ENCODE data around the gene F2RL2.

The F2RL2 gene, protein sequence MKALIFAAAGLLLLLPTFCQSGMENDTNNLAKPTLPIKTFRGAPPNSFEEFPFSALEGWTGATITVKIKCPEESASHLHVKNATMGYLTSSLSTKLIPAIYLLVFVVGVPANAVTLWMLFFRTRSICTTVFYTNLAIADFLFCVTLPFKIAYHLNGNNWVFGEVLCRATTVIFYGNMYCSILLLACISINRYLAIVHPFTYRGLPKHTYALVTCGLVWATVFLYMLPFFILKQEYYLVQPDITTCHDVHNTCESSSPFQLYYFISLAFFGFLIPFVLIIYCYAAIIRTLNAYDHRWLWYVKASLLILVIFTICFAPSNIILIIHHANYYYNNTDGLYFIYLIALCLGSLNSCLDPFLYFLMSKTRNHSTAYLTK

DNA sequence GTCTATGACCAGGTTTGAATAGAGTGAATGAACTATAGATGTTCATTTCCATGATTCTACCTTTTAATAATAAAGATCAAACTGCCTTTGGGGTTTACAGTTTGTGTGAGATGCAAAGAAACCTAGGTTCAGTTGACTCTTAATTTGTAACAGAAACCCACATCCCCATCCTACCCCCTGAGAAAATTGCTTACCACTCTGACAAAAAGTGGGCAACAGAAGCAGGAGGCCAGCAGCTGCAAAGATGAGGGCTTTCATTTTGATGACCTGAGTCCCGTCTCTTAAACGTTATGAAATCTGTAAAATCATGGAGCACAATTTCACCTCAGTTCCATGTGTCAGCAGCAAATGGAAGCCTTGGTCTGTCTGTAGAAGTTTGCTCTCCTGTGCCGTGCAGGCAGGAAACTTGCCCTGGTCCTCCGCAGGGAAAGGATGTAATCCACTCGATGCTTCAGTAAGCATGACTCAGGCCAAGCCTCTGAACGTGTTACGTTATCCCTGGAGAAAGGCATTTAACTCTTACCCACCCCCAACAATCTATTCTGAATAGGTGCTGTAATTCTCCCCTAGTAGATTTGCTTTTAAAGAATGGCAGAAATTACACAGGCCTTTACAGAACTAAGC is at the start of gene F2RL2:
Gene F2RL2 (minus strand): TSS at position 431 of the 624 bp plus-strand sequence. CDS start 173 bp downstream, at position 258.
- DNase-seq, result no peak

DNA sequence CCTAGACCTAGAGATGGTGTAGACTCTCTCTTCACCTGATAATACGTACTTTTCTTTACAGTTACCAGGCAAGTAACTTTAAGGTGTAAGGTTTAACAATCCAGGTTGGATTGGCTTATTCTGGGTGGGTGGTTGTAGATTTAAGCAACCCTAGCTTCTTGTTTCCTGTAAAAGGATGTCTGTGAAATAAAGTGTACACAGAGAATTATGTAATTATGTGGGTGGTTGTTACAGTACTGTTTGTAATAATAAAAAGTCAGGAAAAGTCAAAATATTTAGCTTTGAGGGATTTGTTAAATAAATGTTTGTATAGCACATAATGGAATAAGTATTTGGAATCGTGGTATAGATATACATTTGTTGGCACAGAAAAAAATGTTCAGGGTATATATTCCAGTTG is 49.0 kb upstream of the F2RL2 start:
- no peak for DNase-seq

DNA sequence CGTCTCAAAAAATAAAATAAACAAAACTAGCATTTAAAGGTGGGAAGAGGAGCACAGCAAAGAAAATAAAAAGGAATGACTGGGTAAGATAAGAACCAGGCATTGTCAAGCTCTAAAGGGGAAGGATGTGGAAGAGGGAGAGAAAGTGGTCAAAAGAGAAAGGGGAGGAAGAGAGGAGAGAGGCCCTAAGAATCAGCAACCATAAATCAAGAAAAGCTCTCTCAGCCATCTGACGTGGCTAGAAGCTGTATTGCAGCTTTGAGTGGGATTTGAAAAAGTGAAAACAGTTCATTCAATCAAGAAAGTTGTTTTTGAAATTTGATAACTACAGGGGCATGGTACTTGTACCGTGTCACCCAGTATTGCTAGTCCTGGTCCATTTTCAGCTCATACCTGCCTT is 47.3 kb upstream of the F2RL2 start:
- DNase-seq, result no peak

DNA sequence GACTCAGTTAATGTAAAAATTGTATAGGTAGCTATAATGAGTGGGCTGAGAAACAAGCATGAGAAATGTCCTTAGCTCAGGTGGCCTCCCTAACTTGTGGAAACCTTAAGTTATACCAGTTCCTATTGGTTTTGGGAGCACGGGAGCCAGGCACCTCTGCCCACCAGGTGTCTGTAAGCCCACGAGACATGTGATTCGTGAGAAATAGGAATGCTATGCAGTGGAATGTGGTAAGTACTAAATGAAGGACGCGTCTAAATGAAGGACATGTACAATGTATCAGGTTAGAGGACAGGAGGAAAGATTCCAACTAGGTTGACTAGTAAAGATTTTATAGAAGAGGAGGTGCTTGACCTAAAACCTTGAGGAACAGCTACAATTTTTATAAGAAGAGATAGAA is 46.0 kb upstream of the F2RL2 start:
- no peak for DNase-seq

DNA sequence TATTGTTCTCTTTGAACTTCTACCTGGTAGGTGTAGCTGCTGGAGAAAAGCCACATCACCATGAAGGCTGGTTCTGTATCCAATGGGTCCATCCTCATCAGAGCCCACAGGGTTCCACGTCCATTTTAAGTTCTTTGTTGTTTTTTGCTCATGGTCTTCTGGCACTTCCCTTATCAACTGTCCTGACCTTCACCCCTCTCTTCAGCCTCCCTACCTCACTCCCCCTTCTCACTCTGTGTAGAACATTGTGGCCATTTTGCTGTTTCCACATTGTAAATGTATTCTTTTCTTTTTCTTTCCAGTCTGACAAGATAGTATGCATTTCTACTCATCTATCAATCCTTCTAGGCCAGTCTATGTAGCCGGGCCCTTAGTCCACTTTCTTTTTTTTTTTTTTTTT is 44.3 kb upstream of the F2RL2 start:
- no peak for DNase-seq

DNA sequence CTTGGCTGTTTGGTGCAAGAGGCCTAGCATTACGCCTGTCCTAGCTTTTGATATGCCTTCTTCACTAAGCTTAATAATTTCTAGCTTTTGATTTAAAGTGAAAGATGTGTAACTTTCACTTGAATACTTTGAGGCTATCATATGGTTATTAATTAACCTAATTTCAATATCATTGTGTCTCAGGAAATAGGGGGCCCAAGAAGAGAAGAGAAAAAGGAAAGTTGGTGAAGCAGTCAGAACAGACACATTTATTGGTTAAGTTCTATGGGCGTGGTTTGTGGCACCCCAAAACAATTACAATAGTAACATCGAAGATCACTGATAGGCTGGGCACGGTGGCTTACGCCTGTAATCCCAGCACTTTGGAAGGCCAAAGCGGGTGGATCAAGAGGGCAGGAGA is 40.9 kb upstream of the F2RL2 start:
- no peak for DNase-seq

DNA sequence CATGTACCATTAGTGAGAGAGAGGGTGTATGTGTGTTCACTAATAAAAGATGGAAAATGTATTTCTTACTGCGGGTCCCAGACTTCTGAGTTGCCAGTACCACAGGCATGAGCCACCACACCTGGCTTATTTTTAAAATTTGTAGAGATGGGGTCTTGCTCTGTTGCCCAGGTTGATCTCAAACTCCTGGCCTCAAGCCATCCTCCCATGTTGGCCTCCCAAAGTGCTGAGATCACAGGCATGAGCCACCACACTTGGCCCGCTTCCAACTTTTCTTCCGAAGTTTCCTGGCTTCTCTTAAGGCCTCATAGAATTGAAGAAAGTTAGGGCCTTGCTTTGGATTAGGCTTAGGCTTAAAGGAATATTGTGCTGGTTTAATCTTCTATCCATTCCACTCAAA is 40.4 kb upstream of the F2RL2 start:
- DNase-seq, result no peak

DNA sequence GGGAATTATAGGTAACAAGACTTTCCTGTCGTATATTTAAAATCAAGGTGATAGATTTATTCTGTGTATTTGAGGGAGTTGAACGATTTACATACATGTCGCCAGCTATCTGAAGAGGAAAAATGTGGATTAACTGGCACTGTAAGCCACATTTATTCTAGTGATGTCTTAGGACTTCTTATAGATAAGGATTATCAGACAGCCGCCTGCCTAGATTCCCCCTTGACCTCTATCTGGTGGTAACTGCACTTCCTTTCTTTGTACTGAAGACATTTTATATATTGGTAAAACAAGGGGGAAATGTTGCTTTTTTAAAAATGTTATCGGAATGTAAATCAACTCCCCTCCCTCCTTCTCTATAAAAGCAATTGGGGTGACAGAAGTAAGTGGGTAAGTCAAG is 39.3 kb upstream of the F2RL2 start:
- DNase-seq, result no peak

DNA sequence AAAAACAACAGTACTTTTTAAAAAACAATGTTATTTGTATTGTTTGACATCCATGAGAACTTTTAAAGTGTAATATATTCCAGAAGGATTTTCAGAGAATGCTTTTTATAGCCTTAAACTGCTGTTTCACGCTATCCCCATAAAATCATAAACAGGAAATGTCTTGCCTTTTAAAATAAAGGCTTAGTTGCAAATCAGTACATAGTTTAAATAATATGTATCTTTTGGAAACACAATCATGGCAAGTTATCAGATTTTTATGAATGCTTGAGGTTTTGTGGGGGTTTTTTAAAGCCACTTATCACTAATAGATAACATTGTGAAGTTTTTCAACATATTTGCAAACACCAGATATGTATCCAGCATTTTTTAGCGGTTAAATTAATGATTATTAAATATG is 37.2 kb upstream of the F2RL2 start:
- DNase-seq, result no peak

DNA sequence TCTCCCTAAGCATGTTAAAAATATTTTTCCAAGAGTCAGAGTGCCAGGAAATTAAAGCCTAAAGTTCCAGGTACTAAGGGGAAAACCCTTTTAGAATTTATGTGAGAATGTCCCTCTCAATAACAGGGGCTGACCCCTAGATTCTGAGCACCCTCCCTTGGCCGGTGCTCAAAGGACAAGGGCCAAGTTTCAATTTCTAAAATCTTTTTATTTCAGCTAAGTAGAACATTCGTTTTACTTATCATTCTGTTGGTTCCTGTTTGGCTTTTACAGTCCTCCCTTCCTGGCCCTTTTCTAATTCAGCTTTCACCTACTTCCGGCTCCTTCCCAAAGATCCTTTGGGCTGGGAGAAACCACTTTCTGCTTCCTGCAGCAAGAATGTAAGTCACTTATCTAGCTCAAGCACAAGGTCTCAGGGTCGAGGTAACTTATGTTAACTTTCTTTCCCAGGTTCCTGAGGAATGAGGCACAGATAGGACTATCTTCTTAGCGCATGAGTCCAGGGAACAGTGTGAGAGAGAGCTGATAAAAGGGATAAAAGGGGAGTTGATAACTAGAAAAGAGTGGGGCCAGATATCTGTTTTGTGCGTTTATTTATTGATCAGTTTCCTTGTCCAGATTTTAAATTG is 34.6 kb upstream of the F2RL2 start:
- no peak for DNase-seq

DNA sequence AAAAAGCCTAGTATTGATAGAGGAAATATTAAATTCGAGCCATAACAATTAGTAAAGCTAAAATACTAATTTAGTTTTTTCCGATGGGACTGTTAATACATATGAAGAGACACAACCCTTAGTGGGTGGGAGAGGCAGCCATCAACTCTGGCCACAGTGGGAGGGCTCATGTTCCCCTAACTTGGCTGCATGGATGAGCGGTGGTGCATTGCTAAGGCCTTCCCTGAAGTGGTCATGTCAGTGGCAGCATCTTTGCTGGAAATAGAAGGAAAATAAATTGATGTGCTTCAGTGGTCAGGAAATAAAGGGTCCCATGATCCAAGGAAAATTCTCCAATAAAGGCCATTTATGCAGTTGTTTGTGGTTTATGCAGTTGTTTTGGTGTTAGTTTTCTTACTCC is 33.9 kb upstream of the F2RL2 start:
- DNase-seq, result no peak

DNA sequence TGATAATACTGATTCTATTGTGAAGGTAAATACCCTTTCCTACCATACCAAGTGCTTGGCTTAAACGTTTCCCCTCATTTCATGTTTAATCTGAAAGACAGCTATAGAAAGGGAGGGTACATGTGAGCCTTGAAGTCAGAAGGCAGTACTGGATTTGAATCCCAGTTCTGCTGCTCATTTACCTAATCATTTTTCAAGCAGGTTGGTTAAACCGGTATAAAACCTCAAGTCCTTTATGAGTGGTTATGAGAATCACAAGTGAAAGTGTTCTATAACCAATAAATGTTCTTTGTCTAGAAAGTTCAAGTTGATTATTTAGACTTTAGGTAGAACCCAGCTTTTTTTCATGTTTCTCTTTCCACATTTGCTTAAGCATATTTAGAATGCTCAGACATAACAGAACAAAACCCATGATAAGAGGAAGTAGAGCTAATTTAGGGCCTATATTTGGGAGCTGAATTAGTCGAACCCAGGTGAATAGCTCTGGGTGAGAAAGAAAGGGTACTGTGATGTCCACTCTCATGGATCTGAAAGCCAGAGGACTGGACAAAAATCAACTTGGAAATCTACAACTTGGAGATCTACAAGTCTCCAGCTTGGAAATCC is 29.7 kb upstream of the F2RL2 start:
- no peak for DNase-seq

DNA sequence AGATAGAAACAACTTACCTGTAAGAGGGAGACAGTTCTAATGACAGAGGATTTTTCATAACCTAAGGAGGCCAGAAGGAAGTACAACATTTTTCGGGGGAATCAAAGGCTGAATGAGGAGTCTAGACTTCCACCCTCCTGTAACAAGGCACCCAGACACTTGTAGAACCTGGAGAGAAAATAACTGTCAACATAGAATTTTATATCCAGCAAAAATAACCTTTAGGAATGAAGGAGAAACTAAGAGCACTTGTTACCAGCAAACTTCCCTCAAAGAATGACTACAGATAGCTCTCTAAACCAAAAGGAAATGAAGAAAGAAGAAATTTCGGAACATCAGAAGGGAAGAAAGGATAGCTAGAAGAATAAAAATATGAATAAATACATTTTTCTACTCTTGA is 25.9 kb upstream of the F2RL2 start:
- DNase-seq, result no peak

DNA sequence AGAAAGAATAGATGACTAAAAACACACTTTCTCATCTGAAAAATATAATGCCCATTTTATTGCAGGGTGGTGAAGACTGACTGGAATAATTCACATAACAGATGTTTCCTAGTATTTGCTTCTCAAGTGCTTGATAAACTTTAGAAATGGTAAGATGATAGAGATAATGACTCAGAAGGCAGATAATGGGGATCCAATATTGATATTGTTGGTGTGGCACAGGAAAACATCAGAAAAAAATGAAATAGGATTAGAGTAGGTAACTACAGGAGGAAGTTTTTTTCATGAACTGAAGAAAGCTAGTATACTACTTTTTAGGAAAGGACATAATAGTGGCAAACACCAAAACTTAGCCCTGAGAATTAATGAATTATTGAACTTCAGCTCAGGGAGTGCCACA is 20.2 kb upstream of the F2RL2 start:
- DNase-seq, result no peak

DNA sequence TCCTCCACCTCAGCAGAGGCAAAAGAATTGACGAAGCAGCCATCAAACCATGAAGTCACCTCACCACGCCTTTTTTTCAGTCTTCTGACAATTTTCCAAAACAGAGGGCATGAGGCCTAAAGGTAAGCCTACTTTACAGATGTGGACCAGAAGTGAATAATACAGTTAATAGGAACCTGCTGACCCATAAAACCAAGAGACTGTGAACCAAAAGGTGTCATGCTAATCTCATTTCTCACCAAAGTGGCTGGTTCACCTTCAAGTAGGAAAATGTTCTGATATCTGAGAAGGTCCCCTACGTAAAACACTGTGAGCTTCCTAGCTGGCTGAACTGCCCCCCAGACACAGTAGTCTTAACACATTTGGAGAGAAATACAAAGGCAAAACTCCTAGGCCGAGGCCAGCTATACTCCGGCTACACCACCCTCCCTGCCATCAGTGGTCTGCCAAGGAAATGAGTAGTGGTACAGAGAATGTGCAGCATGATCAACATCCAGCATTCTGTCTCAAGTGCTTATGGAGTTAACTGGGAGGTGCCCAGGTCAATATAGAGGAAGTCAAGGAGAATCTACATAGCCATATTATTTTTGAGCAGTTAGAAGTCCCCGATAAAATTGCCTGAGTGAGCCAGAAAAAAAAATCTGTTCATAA is 19.3 kb upstream of the F2RL2 start:
- no peak for DNase-seq

DNA sequence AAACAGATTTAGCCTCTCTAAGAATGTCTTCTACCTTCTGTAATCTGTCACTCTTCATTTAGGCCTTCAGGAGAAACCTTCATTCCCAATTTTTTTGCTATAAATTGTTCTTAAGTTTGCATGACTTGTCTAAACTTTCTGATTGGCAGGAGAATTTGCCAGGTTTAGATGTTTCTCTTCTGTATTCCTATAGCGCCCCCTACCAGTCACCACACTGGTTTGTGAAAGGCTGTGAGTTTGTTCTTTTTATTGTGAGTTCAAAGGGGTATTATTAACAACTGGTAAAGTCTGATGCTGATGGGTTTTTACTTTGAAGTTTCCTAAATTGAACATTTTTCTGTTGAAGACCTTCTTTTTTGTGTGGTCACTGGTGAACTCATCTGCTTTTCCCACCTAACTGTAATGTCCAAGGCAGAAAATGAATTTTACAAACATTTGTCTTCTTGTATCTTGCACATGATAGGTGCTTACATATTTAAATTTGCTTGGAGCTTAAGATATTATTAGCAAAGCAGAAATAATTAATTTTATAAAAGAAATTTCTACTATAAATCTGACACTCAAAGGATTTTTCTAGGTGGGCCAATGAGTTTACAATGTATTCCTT is 18.4 kb upstream of the F2RL2 start:
- DNase-seq, result peak; percentile 71 to 76

DNA sequence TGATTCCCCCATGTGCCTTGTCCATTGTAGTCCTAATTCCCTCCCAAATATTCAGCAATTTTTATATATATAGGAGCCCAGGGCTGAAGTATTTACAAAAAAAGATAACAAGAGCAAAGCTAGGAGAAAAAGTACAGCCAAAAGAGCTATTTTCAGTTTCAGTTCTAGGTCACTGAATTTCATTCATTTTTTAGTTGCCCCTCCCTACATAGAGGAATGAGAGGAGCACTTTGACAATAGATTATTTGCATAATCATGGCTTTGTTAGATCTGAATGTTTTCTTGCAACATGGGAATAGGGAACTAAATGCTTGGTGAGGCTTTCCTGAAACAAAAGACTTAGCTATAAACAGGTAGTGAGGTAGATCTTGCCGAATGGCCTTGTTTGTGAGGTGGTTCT is 15.3 kb upstream of the F2RL2 start:
- DNase-seq, result no peak

DNA sequence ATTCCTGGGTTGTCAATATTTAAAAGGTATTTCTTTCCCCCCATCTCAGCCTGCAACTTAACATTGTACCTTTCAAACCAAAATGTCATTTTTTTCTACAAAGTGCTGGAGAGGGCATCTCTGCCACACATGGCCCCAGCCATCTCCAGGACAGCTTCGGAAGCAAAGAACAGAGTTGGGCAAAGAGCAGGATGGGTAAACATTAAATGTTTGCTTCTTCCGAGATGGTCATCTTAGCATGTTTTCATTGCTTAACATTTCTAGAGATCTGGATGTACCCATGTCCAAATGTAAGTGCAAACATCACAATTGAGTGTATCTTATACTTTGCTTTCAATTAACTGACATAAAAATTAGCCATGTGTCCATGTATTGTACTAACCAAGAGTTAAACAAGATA is 14.3 kb upstream of the F2RL2 start:
- DNase-seq, result no peak

DNA sequence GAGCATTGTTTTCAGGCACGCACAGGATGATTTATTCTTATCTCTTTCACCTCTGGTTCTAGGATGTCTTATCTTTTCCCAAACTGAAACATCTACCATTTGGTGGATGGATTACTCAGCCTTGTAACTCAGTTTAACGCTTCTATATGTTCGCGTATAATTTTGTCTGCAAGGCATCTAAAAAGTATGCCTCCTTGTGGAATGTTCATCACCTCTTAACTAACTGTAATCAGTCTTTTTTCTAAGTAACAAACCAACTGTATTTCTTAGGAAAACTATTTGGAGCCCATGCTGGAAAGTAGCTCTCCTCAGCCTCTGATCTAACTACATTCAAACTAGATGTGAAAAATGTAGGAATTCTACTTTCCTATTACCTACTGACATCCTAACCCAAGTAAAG is 11.5 kb upstream of the F2RL2 start:
- no peak for DNase-seq

DNA sequence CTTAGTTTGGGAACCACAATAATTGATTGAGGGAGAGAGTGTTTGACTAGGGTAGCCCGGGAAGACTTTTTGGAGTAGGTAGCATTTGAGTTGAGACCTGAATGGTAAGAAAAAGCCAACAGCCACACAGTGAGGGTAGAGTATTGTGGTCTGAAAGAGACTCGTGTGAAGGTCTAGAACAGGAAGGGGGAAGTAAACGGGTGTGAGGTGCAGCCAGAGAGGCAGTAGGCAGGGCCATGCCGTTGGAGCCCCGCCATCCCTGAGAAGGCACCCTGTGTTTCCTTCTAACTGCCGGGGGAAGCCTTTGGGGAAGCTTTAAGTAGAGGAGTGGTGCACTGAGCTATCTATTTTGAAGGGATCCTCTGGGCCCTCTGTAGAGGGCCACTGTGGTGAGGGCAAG is 3.5 kb upstream of the F2RL2 start:
- DNase-seq, result no peak

DNA sequence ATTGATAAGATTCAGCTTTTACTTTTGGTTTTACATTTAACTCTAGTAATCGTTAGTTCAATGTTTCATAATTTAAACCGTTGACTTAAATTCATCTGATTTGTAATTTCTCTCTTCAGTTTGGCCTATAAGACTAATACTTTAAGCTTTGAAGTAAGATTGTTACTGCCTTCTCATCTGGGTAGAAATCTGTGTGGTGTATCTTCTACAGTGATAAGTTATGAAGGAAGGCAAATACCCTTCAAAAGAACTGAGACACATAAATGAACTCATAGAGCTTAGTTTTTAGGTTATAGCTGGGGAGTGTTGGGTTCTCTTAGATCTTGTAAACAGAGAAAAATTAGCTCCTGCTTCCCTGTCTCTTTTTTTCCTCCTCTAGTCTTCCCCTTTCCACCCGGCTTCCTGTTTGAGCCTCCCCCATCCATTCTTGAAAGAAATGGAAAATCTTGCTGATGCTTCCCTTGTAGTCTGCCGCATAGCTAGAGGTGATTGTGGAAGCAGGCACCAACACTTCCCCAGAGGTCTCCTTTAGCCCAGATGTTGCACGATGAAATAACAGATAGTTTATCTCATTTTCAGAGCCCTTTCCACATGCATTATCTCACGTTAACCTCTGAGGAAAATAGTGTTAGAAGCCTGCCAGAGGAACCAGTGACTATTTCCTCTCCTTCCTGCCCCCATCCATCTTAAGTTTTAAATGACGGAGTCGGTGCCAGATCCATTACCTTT is 2.0 kb upstream of the F2RL2 start:
- no peak for DNase-seq

DNA sequence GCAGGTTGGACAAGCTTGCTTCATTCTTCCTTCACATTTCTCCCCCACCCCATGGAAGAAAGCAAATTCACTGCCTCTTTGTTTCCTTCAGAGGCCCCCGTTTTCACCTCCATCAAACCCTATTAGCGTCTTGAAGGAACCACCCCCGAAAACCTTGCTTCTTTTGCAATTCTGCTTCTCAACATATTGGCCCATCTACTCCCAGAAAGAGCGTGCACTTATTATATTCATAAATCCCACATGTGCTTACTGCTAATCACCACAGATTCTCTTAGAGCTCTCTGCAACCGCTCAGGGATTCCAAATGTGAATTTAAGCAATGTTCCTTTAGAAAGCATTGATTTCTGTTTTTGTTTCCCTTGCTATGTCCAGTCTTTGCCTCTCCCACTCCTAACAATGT is 1.1 kb downstream of the F2RL2 start:
- no peak for DNase-seq

Data from activated T-cell treated with anti-CD3 and anti-CD28 coated beads, Interleukin-2, amount 50 U/mL, for 48 hours (primary cell).